ENCODE data around the gene AFF4. TPM values are rescaled to one million over a fixed set of nuclear protein-coding genes. Genes with fewer than 3 reads are reported as not detected.

Gene AFF4
- total and polyA plus RNA-seq, 8 donors: 59.5 to 86.1 (median 66.7) TPM

GRCh38 chr5:132909702-132910101 lies 53.7 kb downstream of the AFF4 start:
- Histone ChIP-seq H3K36me3 (peaks cover 0 to 45% of the 10 kb centered on the region in 2 donors), H3K4me3 (no peak overlapping the region), H3K4me1 (peaks cover 0 to 13% of the 10 kb centered on the region in 2 donors), H3K9me3 (no peaks in the 10 kb centered on the region), H3K27ac (no peak overlapping the region), H3K27me3 (no peaks in the 10 kb centered on the region)
- TF ChIP-seq CTCF (IDR thresholded peaks at IDR 0.05): no peak
- ATAC-seq (no peak), DNase-seq (no peak)
- intact Hi-C loops (cut with DNase I): no loop called here

GRCh38 chr5:132907161-132907560 lies 56.3 kb downstream of the AFF4 start:
- Histone ChIP-seq H3K4me3 (no peak overlapping the region), H3K4me1 (peaks cover 0 to 13% of the 10 kb centered on the region in 2 donors), H3K9me3 (no peaks in the 10 kb centered on the region), H3K36me3 (peaks cover 0 to 38% of the 10 kb centered on the region in 2 donors), H3K27me3 (no peaks in the 10 kb centered on the region), H3K27ac (no peak overlapping the region)
- ATAC-seq (no peak), DNase-seq (no peak)
- no peak for TF ChIP-seq CTCF (IDR thresholded peaks at IDR 0.05)
- intact Hi-C loops (cut with DNase I): no loop called here

GRCh38 chr5:132905938-132906337 lies 57.5 kb downstream of the AFF4 start:
- no peaks in the 10 kb centered on the region for H3K27me3 ChIP-seq
- no peaks in the 10 kb centered on the region for H3K9me3 ChIP-seq
- intact Hi-C loops (cut with DNase I): no loop called here
- no peak for TF ChIP-seq CTCF (IDR thresholded peaks at IDR 0.05)
- peaks cover 0 to 39% of the 10 kb centered on the region in 2 donors for H3K36me3 ChIP-seq
- ATAC-seq: peak; percentile 69
- peaks cover 0 to 13% of the 10 kb centered on the region in 2 donors for H3K4me1 ChIP-seq
- peak in 1 of 4 donors; percentile 5 for DNase-seq
- H3K4me3 ChIP-seq: no peak overlapping the region
- no peak overlapping the region for H3K27ac ChIP-seq

GRCh38 chr5:132901730-132902129 lies 61.7 kb downstream of the AFF4 start:
- H3K36me3 ChIP-seq: peaks cover 0 to 61% of the 10 kb centered on the region in 2 donors
- H3K4me1 ChIP-seq: peaks cover 0 to 13% of the 10 kb centered on the region in 2 donors
- no peaks in the 10 kb centered on the region for H3K9me3 ChIP-seq
- intact Hi-C loops (cut with DNase I): no loop called here
- no peak for ATAC-seq
- H3K4me3 ChIP-seq: no peak overlapping the region
- H3K27me3 ChIP-seq: no peaks in the 10 kb centered on the region
- TF ChIP-seq CTCF (IDR thresholded peaks at IDR 0.05): no peak
- DNase-seq: peak in 1 of 4 donors; percentile 12
- no peak overlapping the region for H3K27ac ChIP-seq

GRCh38 chr5:132901036-132901435 lies 62.4 kb downstream of the AFF4 start:
- no peak for TF ChIP-seq CTCF (IDR thresholded peaks at IDR 0.05)
- no peaks in the 10 kb centered on the region for H3K9me3 ChIP-seq
- H3K4me3 ChIP-seq: no peak overlapping the region
- no peaks in the 10 kb centered on the region for H3K27me3 ChIP-seq
- intact Hi-C loops (cut with DNase I): no loop called here
- H3K36me3 ChIP-seq: peaks cover 0 to 68% of the 10 kb centered on the region in 2 donors
- no peak for DNase-seq
- peaks cover 0 to 9% of the 10 kb centered on the region in 2 donors for H3K4me1 ChIP-seq
- no peak for ATAC-seq
- H3K27ac ChIP-seq: no peak overlapping the region
